PC-3 (cell line): ENCODE measurements around the gene SMIM22. TPM values are rescaled to one million over a fixed set of nuclear protein-coding genes. Genes with fewer than 3 reads are reported as not detected.

Experiments
- ATAC-seq: fragments of 200-7000 bp; cut with Tn5 transposase; 2 replicates; pipeline ENCODE4 v1.9.1; 2020; ENCODE audit warnings: mild to moderate bottlenecking, moderate library complexity
- BruUV-seq: library from RNA; stranded (reverse); fragments of 400-500 nt; replicated peaks from 2 replicates; lab custom pipeline; 2021; lab: Mats Ljungman, UMichigan
- CTCF ChIA-PET: fragments of 300-600 bp; sonication (Branson Sonifier 250); formaldehyde crosslinking; loops from one replicate; lab custom pipeline; 2022; ENCODE audit warnings: antibody characterized with exemption; lab: Charles Lee
- POLR2A ChIA-PET: fragments of 300-600 bp; sonication (Branson Sonifier 250); formaldehyde crosslinking; loops from one replicate; lab custom pipeline; 2022; ENCODE audit warnings: antibody characterized with exemption; ENCODE audit not compliant: unreplicated experiment; lab: Charles Lee
- DNase-seq: peaks from one replicate; pipeline ENCODE4 v3.0.0-alpha.2; 2015
- H2AFZ ChIP-seq: fragments of 300-600 bp; sonication (generic); 2 replicates; pipeline ENCODE4 v1.6.0; 2016; ENCODE audit warnings: antibody characterized with exemption, low read length
- H3F3A ChIP-seq: fragments of 300-600 bp; sonication (generic); one replicate; pipeline ENCODE4 v1.6.0; 2017; ENCODE audit warnings: antibody characterized with exemption, low read length, control low read depth, mild to moderate bottlenecking; ENCODE audit not compliant: unreplicated experiment
- H3K27ac ChIP-seq: fragments of 300-600 bp; sonication (generic); 2 replicates; pipeline ENCODE4 v1.5.1; 2016; ENCODE audit warnings: mild to moderate bottlenecking, low read length
- H3K27me3 ChIP-seq: fragments of 300-600 bp; sonication (generic); 2 replicates; pipeline ENCODE4 v1.6.1; 2016; ENCODE audit warnings: low read length, mixed read lengths
- H3K36me3 ChIP-seq: fragments of 300-600 bp; sonication (generic); 2 replicates; pipeline ENCODE4 v1.6.1; 2016; ENCODE audit warnings: low read depth, mixed run types, low read length, mixed read lengths
- H3K4me1 ChIP-seq: fragments of 300-600 bp; sonication (generic); 2 replicates; pipeline ENCODE4 v1.5.1; 2016; ENCODE audit warnings: low read length; ENCODE audit not compliant: insufficient read depth
- H3K4me2 ChIP-seq: fragments of 300-600 bp; sonication (generic); 2 replicates; pipeline ENCODE4 v1.6.0; 2016; ENCODE audit warnings: low read length
- H3K4me3 ChIP-seq: fragments of 300-600 bp; sonication (generic); 2 replicates; pipeline ENCODE4 v1.5.1; 2016; ENCODE audit warnings: mild to moderate bottlenecking, low read length, mixed read lengths
- H3K79me2 ChIP-seq: fragments of 300-600 bp; sonication (generic); 2 replicates; pipeline ENCODE4 v1.6.1; 2017; ENCODE audit warnings: low read length, mixed read lengths
- H3K9ac ChIP-seq: fragments of 300-600 bp; sonication (generic); 2 replicates; pipeline ENCODE4 v1.6.0; 2016; ENCODE audit warnings: mild to moderate bottlenecking, low read length
- H3K9me2 ChIP-seq: fragments of 300-600 bp; sonication (generic); replicated peaks from 2 replicates; pipeline ENCODE4 v1.6.1; 2016; ENCODE audit warnings: mixed run types, low read length, mixed read lengths
- H3K9me3 ChIP-seq: fragments of 300-600 bp; sonication (generic); 2 replicates; pipeline ENCODE4 v1.6.1; 2016; ENCODE audit warnings: low read length, mixed read lengths
- H4K20me1 ChIP-seq: fragments of 300-600 bp; sonication (generic); 2 replicates; pipeline ENCODE4 v1.6.1; 2016; ENCODE audit warnings: low read length, mixed read lengths
- EZH2 ChIP-seq: fragments of 300-600 bp; sonication (generic); IDR thresholded peaks from one replicate; pipeline ENCODE4 v1.6.1; 2017; ENCODE audit warnings: antibody characterized with exemption, mild to moderate bottlenecking, low read length; ENCODE audit not compliant: unreplicated experiment
- EZH2phosphoT487 ChIP-seq: fragments of 300-600 bp; sonication (generic); IDR thresholded peaks from 2 replicates; pipeline ENCODE4 v1.6.1; 2018; ENCODE audit warnings: mild to moderate bottlenecking, antibody characterized with exemption, low read length, borderline replicate concordance
- intact Hi-C: fragments of 100-400 bp; cut with micrococcal nuclease; formaldehyde crosslinking; loops from 2 replicates; pipeline ENCODE4 v1.9.0; 2023
- total RNA-seq: library from RNA; depleted of rRNA; stranded (reverse); fragments of >200 nt; gene quantifications from 2 replicates; pipeline ENCODE4 v1.2.3, GENCODE V29; 2014
- TF ChIP-seq, protein P1 (sequence below): fragments of 300-600 bp; sonication (generic); conservative IDR thresholded peaks from 2 replicates; pipeline ENCODE4 v1.5.1; 2017; ENCODE audit warnings: antibody characterized with exemption, low read depth, mild to moderate bottlenecking, low read length

SMIM22 gene
- total RNA-seq, 1 experiment from 2014 or later, result not detected

DNA sequence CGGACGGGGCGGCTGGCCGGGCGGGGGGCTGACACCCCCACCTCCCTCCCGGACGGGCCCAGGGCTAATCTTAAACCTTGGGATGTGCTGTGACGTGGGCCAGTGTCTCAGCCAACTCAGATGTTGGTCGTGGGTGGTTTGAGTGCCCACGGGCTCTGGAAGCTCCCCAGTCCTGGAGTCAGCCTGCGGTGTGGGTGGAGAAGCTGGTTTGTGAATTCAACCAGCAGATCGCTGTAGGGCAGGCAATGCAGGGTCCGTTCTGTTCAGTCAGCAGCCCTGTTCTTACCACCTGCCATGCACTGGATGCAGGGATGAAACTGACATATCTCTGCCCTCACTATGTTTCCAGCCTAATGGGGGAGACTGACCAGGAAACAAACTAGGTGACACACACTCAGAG is 20.2 kb upstream of the SMIM22 start:
- no peak for DNase-seq
- intact Hi-C loops, result no loop called here

DNA sequence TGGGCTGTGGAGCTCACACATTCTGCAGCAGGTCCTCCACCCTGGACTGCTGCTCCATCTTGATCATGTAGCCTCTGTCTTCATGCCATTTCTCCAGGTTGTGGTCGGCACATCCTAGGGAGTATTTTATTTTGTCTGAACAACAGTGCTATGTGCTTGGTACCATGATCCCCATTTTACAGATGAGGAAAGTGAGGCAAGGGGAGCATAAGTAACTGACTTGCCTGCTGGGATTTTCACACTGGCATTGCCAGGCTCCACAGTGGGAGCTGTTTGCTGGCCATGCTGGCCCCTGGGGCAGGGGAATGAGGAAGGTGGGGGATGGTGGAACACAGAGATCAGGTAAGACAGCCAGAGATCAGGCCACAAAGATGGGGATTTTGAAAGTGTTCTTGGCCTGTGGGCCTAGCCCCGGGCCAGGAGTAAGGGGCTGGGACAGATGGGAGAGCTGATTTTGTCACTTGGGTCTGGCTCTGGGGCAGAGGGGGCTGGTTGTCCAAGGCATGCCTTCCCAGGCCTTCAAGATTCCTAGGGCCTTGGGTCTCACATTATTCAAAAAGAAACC is 18.9 kb upstream of the SMIM22 start:
- ATAC-seq, result no peak
- intact Hi-C loops, result no loop called here
- TF ChIP-seq, protein P1, sequence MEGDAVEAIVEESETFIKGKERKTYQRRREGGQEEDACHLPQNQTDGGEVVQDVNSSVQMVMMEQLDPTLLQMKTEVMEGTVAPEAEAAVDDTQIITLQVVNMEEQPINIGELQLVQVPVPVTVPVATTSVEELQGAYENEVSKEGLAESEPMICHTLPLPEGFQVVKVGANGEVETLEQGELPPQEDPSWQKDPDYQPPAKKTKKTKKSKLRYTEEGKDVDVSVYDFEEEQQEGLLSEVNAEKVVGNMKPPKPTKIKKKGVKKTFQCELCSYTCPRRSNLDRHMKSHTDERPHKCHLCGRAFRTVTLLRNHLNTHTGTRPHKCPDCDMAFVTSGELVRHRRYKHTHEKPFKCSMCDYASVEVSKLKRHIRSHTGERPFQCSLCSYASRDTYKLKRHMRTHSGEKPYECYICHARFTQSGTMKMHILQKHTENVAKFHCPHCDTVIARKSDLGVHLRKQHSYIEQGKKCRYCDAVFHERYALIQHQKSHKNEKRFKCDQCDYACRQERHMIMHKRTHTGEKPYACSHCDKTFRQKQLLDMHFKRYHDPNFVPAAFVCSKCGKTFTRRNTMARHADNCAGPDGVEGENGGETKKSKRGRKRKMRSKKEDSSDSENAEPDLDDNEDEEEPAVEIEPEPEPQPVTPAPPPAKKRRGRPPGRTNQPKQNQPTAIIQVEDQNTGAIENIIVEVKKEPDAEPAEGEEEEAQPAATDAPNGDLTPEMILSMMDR, result no peak
- no peak for TF ChIP-seq EZH2phosphoT487
- no peak for TF ChIP-seq EZH2

More for the DNA sequence above, 20.2 kb upstream of the SMIM22 start:
- H3K27me3 ChIP-seq, result no peaks in the 10 kb centered on the region
- ATAC-seq, result no peak
- TF ChIP-seq, protein P1, result no peak
- TF ChIP-seq EZH2 (no peak), EZH2phosphoT487 (no peak)
- H3F3A ChIP-seq, result no peaks in the 10 kb centered on the region
- no peaks in the 10 kb centered on the region for H4K20me1 ChIP-seq
- H3K9me2 ChIP-seq, result no peaks in the 10 kb centered on the region
- no peaks in the 10 kb centered on the region for H3K36me3 ChIP-seq
- H2AFZ ChIP-seq, result no peak overlapping the region
- no peaks in the 10 kb centered on the region for H3K9me3 ChIP-seq
- BruUV-seq, result no TSS peak
- no peak overlapping the region for H3K4me3 ChIP-seq
- no peak overlapping the region for H3K27ac ChIP-seq
- H3K4me2 ChIP-seq, result no peak overlapping the region
- H3K9ac ChIP-seq, result no peak overlapping the region
- no peaks in the 10 kb centered on the region for H3K79me2 ChIP-seq
- ChIA-PET CTCF (no interaction called here), POLR2A (no interaction called here)
- H3K4me1 ChIP-seq, result peaks cover 1% of the 10 kb centered on the region; the same call in 1 of the 2 replicates

DNA sequence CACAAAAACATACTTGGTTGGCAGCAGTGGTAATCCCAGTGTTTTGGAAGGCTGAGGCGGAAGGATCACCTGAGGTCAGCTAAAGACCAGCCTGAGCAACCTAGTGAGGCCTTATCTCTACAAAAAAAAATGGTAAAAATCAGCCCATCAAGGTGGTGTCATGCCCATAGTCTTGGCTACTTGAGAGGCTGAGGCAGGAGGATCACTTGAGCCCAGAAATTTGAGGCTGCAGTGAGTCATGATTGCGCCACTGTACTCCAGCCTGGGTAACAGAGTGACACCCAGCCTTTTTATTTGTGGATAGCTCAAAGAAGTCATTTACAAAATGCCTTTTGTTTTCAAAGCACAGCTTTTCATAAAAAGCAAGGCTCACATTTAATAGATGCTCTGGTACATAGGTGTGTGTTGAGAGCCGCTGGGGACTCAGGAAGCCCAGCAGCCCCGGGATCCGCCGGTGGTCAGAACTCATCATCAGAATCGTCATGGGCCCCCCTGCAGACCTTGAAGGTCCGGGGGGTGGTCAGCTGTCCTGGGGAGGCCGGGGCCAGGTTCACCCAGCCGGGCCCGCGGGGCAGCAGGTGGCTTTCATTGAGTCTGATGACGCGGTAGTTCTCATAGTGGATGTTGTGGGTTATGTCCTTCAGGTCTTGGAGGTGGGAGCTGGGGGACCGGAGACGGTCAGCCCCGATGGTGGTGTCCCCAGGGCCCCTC is 17.7 kb upstream of the SMIM22 start:
- Histone ChIP-seq H3K36me3 (no peaks in the 10 kb centered on the region), H3K9me2 (no peaks in the 10 kb centered on the region), H4K20me1 (no peaks in the 10 kb centered on the region), H3K4me3 (no peak overlapping the region), H3F3A (no peaks in the 10 kb centered on the region), H3K4me2 (no peak overlapping the region), H3K9me3 (no peaks in the 10 kb centered on the region), H3K9ac (no peak overlapping the region), H3K79me2 (no peaks in the 10 kb centered on the region), H3K27ac (no peak overlapping the region), H3K27me3 (no peaks in the 10 kb centered on the region), H3K4me1 (peaks cover 5% of the 10 kb centered on the region; the same call in 1 of the 2 replicates), H2AFZ (no peak overlapping the region)
- POLR2A ChIA-PET, result no interaction called here
- no peak for ATAC-seq
- CTCF ChIA-PET, result no interaction called here
- intact Hi-C loops, result no loop called here
- no TSS peak for BruUV-seq
- no peak for DNase-seq
- no peak for TF ChIP-seq EZH2phosphoT487
- no peak for TF ChIP-seq EZH2
- TF ChIP-seq, protein P1, result no peak

More for the DNA sequence above, 18.9 kb upstream of the SMIM22 start:
- no peak overlapping the region for H3K27ac ChIP-seq
- CTCF ChIA-PET, result no interaction called here
- no peaks in the 10 kb centered on the region for H3K36me3 ChIP-seq
- H3F3A ChIP-seq, result no peaks in the 10 kb centered on the region
- H3K9ac ChIP-seq, result no peak overlapping the region
- no peak overlapping the region for H3K4me2 ChIP-seq
- H4K20me1 ChIP-seq, result no peaks in the 10 kb centered on the region
- H3K9me2 ChIP-seq, result no peaks in the 10 kb centered on the region
- POLR2A ChIA-PET, result no interaction called here
- no peaks in the 10 kb centered on the region for H3K27me3 ChIP-seq
- no peak overlapping the region for H2AFZ ChIP-seq
- no peaks in the 10 kb centered on the region for H3K79me2 ChIP-seq
- DNase-seq, result no peak
- peaks cover 5% of the 10 kb centered on the region; the same call in 1 of the 2 replicates for H3K4me1 ChIP-seq
- BruUV-seq, result no TSS peak
- no peak overlapping the region for H3K4me3 ChIP-seq
- no peaks in the 10 kb centered on the region for H3K9me3 ChIP-seq
